Effector CD4-positive, alpha-beta T cell (primary cell): ENCODE measurements around the gene MBD3L5. TPM values are rescaled to one million over a fixed set of nuclear protein-coding genes. Genes with fewer than 3 reads are reported as not detected.
"Not testable (repeated sequence)": the region's sequence is repeated elsewhere in the genome, so short reads cannot be mapped to it uniquely, and the experiment has no call there.

Experiments
- DNase-seq: peaks from one replicate; pipeline ENCODE4 v3.0.0-alpha.2; 2020
- total RNA-seq: gene quantifications from one replicate; lab custom pipeline; 2026; lab: John Stamatoyannopoulos, UW

The MBD3L5 gene
- total RNA-seq, result not detected

GRCh38 chr19:7030278-7030677, at the start of gene MBD3L5:
TSS of gene MBD3L5 (plus strand) at chr19:7030578. CDS start at chr19:7030612, 34 bp downstream.
- DNase-seq, result not testable (repeated sequence)

GRCh38 chr19:6983448-6983847, 46.9 kb upstream of the MBD3L5 start:
- DNase-seq, result no peak

- DNase-seq, result no peak
Measured at GRCh38 chr19:6987850-6988249, 42.5 kb upstream of the MBD3L5 start.

GRCh38 chr19:6988257-6988656, 42.1 kb upstream of the MBD3L5 start:
- no peak for DNase-seq

- no peak for DNase-seq
Measured at GRCh38 chr19:6995054-6995453, 35.3 kb upstream of the MBD3L5 start.

- no peak for DNase-seq
Measured at GRCh38 chr19:6996810-6997209, 33.6 kb upstream of the MBD3L5 start.

GRCh38 chr19:6997679-6998445, 32.5 kb upstream of the MBD3L5 start:
- DNase-seq, result no peak

GRCh38 chr19:6999933-7000332, 30.4 kb upstream of the MBD3L5 start:
- no peak for DNase-seq

GRCh38 chr19:7000333-7000732, 30.0 kb upstream of the MBD3L5 start:
- DNase-seq, result no peak

GRCh38 chr19:7000816-7001215, 29.6 kb upstream of the MBD3L5 start:
- no peak for DNase-seq

GRCh38 chr19:7004313-7004931, 26.0 kb upstream of the MBD3L5 start:
- no peak for DNase-seq

GRCh38 chr19:7006135-7006704, 24.2 kb upstream of the MBD3L5 start:
- no peak for DNase-seq

- DNase-seq, result no peak
Measured at GRCh38 chr19:7007859-7008258, 22.5 kb upstream of the MBD3L5 start.

GRCh38 chr19:7010722-7011593, 19.4 kb upstream of the MBD3L5 start:
- DNase-seq, result no peak

- no peak for DNase-seq
Measured at GRCh38 chr19:7013678-7014077, 16.7 kb upstream of the MBD3L5 start.

GRCh38 chr19:7018828-7019227, 11.6 kb upstream of the MBD3L5 start:
- DNase-seq, result no peak

GRCh38 chr19:7021331-7021730, 9.0 kb upstream of the MBD3L5 start, which contains the start of gene MBD3L2B:
TSS of gene MBD3L2B (minus strand) at chr19:7021431. CDS start at chr19:7021397, 34 bp downstream.
- DNase-seq, result not testable (repeated sequence)

GRCh38 chr19:7028790-7029189, 1.6 kb upstream of the MBD3L5 start:
- not testable (repeated sequence) for DNase-seq

- not testable (repeated sequence) for DNase-seq
Measured at GRCh38 chr19:7040079-7040478, 9.7 kb downstream of the MBD3L5 start, which contains the start of gene MBD3L4. TSS of gene MBD3L4 (minus strand) at chr19:7040179. CDS start at chr19:7040144, 35 bp downstream.

- DNase-seq, result not testable (repeated sequence)
Measured at GRCh38 chr19:7041563-7041962, 11.2 kb downstream of the MBD3L5 start.

- not testable (repeated sequence) for DNase-seq
Measured at GRCh38 chr19:7049021-7049420, 18.6 kb downstream of the MBD3L5 start, which contains the start of gene MBD3L2. TSS of gene MBD3L2 (plus strand) at chr19:7049321. CDS start at chr19:7049374, 53 bp downstream.

- DNase-seq, result not testable (repeated sequence)
Measured at GRCh38 chr19:7051421-7051820, 21.0 kb downstream of the MBD3L5 start.
